ENCODE measurements around the gene CALML3.

DNA sequence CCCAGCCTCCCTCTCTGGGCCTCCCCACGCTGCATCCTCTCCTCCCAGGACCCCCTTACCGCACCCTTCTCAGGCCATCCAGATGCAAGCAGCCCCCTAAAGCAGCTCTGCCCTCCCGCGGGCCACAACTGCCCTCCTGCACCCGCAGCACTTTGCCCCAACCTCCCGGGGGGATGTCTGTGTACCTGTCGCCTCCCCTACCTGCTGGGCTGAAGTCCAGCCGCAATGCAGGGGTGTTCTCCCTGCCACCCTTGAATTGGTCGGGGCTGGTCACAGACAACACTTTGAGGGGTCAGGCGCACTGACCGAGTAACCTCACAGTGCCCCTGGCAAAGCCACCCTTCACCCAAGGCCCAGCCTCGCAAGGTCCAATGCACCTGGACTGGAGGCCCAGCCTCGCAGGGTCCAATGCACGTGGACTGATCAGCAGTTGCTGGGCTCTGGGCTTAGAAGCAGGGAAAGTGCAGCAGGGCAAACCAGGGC lies 17.1 kb upstream of the CALML3 start:
- TF ChIP-seq, protein P1, sequence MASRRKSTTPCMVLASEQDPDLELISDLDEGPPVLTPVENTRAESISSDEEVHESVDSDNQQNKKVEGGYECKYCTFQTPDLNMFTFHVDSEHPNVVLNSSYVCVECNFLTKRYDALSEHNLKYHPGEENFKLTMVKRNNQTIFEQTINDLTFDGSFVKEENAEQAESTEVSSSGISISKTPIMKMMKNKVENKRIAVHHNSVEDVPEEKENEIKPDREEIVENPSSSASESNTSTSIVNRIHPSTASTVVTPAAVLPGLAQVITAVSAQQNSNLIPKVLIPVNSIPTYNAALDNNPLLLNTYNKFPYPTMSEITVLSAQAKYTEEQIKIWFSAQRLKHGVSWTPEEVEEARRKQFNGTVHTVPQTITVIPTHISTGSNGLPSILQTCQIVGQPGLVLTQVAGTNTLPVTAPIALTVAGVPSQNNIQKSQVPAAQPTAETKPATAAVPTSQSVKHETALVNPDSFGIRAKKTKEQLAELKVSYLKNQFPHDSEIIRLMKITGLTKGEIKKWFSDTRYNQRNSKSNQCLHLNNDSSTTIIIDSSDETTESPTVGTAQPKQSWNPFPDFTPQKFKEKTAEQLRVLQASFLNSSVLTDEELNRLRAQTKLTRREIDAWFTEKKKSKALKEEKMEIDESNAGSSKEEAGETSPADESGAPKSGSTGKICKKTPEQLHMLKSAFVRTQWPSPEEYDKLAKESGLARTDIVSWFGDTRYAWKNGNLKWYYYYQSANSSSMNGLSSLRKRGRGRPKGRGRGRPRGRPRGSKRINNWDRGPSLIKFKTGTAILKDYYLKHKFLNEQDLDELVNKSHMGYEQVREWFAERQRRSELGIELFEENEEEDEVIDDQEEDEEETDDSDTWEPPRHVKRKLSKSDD (CRISPR knock-in tag; IDR thresholded peaks at IDR 0.05; ENCODE audit: low read depth): no peak
- TF ChIP-seq SNAPC5 (CRISPR knock-in tag; IDR thresholded peaks at IDR 0.05; ENCODE audit: borderline replicate concordance) (no peak), PHF20 (CRISPR knock-in tag; IDR thresholded peaks at IDR 0.05) (no peak)

Data from HepG2 (cell line).